GM12891 (cell line): ENCODE results near the gene HSPA1L.
"Not testable (repeated sequence)": the region's sequence is repeated elsewhere in the genome, so short reads cannot be mapped to it uniquely, and the experiment has no call there.

Source experiments
- DNase-seq: peaks from one replicate; pipeline ENCODE4 v3.0.0; 2011; ENCODE audit warnings: low spot score; ENCODE audit not compliant: insufficient read length
- FAIRE-seq: peaks from 2 replicates; lab custom pipeline; 2011; peaks lifted over from hg19 to GRCh38; lab: Jason Lieb, UNC
- PAX5 ChIP-seq: IDR thresholded peaks from 2 replicates; pipeline ENCODE4 v1.6.1; 2011; ENCODE audit warnings: low read length, moderate library complexity, mild to moderate bottlenecking; ENCODE audit not compliant: insufficient read depth, severe bottlenecking
- POLR2A ChIP-seq: IDR thresholded peaks from 2 replicates; pipeline ENCODE4 v1.6.1; 2011; ENCODE audit warnings: low read depth, low read length, control low read depth
- POLR2AphosphoS5 ChIP-seq: IDR thresholded peaks from 2 replicates; pipeline ENCODE4 v1.6.1; 2011; ENCODE audit warnings: low read depth, low read length, control low read depth
- POU2F2 ChIP-seq: IDR thresholded peaks from 2 replicates; pipeline ENCODE4 v1.6.1; 2011; ENCODE audit warnings: low read depth, mild to moderate bottlenecking, control low read depth, low read length, moderate library complexity
- SPI1 ChIP-seq: IDR thresholded peaks from 2 replicates; pipeline ENCODE4 v1.6.1; 2011; ENCODE audit warnings: low read depth, low read length, control low read depth
- TAF1 ChIP-seq: IDR thresholded peaks from 2 replicates; pipeline ENCODE4 v1.6.1; 2011; ENCODE audit warnings: low read depth, low read length, control low read depth

HSPA1L gene

GRCh38 chr6:31822036-31822821 lies 7.1 kb upstream of the HSPA1L start:
- FAIRE-seq = no peak
- TF ChIP-seq PAX5 (no peak), POLR2AphosphoS5 (no peak; the same call in 1 of the 2 replicates)
- DNase-seq = peak; percentile 44

GRCh38 chr6:31821301-31822035 lies 6.4 kb upstream of the HSPA1L start:
- TF ChIP-seq POLR2AphosphoS5 (peak; percentile 77), TAF1 (peak; percentile 65), PAX5 (no peak), POLR2A (peak; percentile 83), POU2F2 (peak; percentile 42), SPI1 (no peak)
- peak; percentile 66 for FAIRE-seq
- DNase-seq = peak; percentile 59

- DNase-seq, FAIRE-seq: not testable (repeated sequence)
Observed at GRCh38 chr6:31820399-31820798, 5.3 kb upstream of the HSPA1L start.

GRCh38 chr6:31819871-31820299 lies 4.8 kb upstream of the HSPA1L start:
- DNase-seq = no peak
- TF ChIP-seq TAF1 (no peak), PAX5 (no peak), SPI1 (no peak), POU2F2 (no peak), POLR2A (no peak), POLR2AphosphoS5 (no peak)
- no peak for FAIRE-seq

GRCh38 chr6:31817929-31818511 lies 2.9 kb upstream of the HSPA1L start:
- FAIRE-seq, DNase-seq: not testable (repeated sequence)

DNA sequence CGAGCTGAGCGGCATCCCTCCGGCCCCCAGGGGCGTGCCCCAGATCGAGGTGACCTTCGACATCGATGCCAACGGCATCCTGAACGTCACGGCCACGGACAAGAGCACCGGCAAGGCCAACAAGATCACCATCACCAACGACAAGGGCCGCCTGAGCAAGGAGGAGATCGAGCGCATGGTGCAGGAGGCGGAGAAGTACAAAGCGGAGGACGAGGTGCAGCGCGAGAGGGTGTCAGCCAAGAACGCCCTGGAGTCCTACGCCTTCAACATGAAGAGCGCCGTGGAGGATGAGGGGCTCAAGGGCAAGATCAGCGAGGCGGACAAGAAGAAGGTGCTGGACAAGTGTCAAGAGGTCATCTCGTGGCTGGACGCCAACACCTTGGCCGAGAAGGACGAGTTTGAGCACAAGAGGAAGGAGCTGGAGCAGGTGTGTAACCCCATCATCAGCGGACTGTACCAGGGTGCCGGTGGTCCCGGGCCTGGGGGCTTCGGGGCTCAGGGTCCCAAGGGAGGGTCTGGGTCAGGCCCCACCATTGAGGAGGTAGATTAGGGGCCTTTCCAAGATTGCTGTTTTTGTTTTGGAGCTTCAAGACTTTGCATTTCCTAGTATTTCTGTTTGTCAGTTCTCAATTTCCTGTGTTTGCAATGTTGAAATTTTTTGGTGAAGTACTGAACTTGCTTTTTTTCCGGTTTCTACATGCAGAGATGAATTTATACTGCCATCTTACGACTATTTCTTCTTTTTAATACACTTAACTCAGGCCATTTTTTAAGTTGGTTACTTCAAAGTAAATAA lies 2.2 kb upstream of the HSPA1L start:
- DNase-seq = not testable (repeated sequence)
- FAIRE-seq = peak; percentile 87

DNA sequence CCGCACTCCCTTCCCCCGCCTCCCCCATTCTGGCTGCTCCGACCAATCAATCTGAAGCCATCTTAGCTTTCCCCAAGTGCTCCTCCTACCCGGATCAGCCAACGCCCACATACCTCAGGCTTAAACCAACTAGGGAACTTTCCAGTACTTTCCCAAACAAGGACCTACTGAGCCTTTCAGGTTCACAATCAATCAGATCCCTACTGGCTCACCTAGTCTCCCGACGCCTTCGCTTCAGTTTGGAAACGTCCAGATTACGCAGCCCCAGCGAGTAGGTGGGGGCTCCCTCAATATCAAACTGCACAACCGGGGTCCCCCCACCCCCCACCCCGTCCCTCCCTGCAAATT lies 432 bp downstream of the HSPA1L start:
- TF ChIP-seq POU2F2 = no peak
- no peak for TF ChIP-seq PAX5
- TF ChIP-seq POLR2A = no peak
- no peak for TF ChIP-seq POLR2AphosphoS5
- TF ChIP-seq TAF1 = no peak
- no peak for TF ChIP-seq SPI1
- FAIRE-seq (no peak), DNase-seq (peak; percentile 68)

DNA sequence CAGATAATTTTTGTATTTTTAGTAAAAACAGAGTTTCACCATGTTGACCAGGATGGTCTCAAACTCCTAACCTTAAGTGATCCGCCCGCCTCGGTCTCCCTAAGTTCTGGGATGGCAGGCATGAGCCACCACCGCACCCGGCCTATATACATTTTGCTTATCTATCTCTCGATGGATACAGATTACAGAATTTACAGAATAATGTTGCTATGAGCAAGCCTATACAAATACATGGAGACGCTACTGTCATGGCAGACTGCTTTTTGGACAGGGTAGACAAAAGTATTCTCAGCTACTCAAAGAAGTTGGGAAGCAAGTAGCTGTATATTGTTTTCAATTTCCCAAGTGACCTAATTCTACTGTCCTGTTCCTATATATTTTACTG lies 1.6 kb downstream of the HSPA1L start:
- TF ChIP-seq POU2F2 (no peak), POLR2A (no peak), SPI1 (no peak), PAX5 (no peak), POLR2AphosphoS5 (no peak), TAF1 (no peak)
- no peak for FAIRE-seq
- DNase-seq = no peak

GRCh38 chr6:31811645-31812044 lies 3.4 kb downstream of the HSPA1L start:
- no peak for TF ChIP-seq TAF1
- TF ChIP-seq PAX5 = no peak
- TF ChIP-seq SPI1 = no peak
- no peak for TF ChIP-seq POLR2A
- TF ChIP-seq POU2F2 = no peak
- no peak for TF ChIP-seq POLR2AphosphoS5
- DNase-seq = no peak
- FAIRE-seq = no peak

DNA sequence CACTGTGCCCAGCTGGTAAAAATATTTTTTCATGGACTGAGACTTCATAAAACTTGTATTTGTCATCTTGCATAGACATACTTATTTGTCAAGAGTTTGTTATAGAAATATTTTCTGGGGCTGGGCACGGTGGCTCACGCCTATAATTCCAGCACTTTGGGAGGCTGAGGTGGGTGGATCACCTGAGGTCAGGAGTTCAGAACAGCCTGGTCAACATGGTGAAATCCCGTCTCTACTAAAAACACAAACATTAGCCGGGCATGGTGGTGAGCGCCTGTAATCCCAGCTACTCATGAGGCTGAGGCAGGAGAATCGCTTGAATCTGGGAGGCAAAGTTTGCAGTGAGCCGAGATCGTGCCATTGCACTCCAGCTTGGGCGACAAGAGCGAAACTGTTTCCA lies 6.5 kb downstream of the HSPA1L start:
- not testable (repeated sequence) for FAIRE-seq

More for the DNA sequence above, 6.5 kb downstream of the HSPA1L start:
- DNase-seq = not testable (repeated sequence)
